Effector memory CD8-positive, alpha-beta T cell (primary cell): ENCODE results near the gene ETF1.

Experiments
- ATAC-seq: fragments of 150-1000 bp; cut with Tn5 transposase; replicated peaks from 2 replicates; pipeline ENCODE4 v1.10.0; 2021; ENCODE audit warnings: mild to moderate bottlenecking, moderate library complexity
- DNase-seq, 3 experiments: peaks; one replicate each; pipeline ENCODE4 v3.0.0; 2021
- H3K27ac Mint-ChIP-seq, 2 donors: one replicate each; pipeline ENCODE4 v1.8.0; 2022; ENCODE audit warnings: mild to moderate bottlenecking in 2 of 2, mixed read lengths in 2 of 2, moderate library complexity in 2 of 2
- H3K27me3 Mint-ChIP-seq, 2 donors: one replicate each; pipeline ENCODE4 v1.8.0; 2022; ENCODE audit warnings: mixed read lengths in 2 of 2
- H3K36me3 Mint-ChIP-seq: one replicate; pipeline ENCODE4 v1.8.0; 2022; ENCODE audit warnings: mild to moderate bottlenecking, moderate library complexity, mixed read lengths; ENCODE audit not compliant: insufficient read depth
- H3K4me1 Mint-ChIP-seq, 2 donors: one replicate each; pipeline ENCODE4 v1.8.0; 2022; ENCODE audit warnings: low read depth in 2 of 2, mixed read lengths in 2 of 2
- H3K4me3 Mint-ChIP-seq, 2 donors: one replicate each; pipeline ENCODE4 v1.8.0; 2022; ENCODE audit warnings: mild to moderate bottlenecking in 2 of 2, mixed read lengths in 2 of 2, moderate library complexity in 2 of 2
- H3K9me3 Mint-ChIP-seq, 2 donors: one replicate each; pipeline ENCODE4 v1.8.0; 2022; ENCODE audit warnings: mixed read lengths in 2 of 2

ETF1 gene

GRCh38 chr5:138552657-138553056 lies 9.6 kb upstream of the ETF1 start:
- no peaks in the 10 kb centered on the region for H3K27me3 Mint-ChIP-seq
- H3K9me3 Mint-ChIP-seq = no peaks in the 10 kb centered on the region
- ATAC-seq (no peak), DNase-seq (no peak)
- no peak overlapping the region for H3K4me3 Mint-ChIP-seq
- peak overlapping the region in 1 of 2 donors; percentile 25 for H3K27ac Mint-ChIP-seq
- peaks cover 22 to 43% of the 10 kb centered on the region in 2 donors for H3K4me1 Mint-ChIP-seq
- H3K36me3 Mint-ChIP-seq = peaks cover 55% of the 10 kb centered on the region

DNA sequence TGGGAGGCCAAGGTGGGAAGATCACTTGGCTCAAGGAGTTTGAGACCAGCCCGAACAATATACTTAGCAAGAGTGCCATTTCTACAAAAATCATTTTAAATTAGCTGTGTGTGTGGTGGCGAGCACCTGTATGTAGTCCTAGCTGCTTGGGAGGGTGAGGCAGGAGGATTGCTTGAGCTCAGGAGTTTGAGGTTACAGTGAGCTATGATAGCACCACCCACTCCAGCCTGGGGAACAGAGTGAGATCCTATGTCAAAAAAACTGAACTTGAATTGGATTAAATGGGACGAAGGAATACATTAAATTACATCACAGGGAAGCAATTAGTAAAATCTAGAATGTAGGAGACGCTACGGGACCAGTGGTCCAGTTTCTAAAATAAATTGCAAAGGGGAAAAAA lies 6.4 kb upstream of the ETF1 start:
- H3K27ac Mint-ChIP-seq = no peak overlapping the region

DNA sequence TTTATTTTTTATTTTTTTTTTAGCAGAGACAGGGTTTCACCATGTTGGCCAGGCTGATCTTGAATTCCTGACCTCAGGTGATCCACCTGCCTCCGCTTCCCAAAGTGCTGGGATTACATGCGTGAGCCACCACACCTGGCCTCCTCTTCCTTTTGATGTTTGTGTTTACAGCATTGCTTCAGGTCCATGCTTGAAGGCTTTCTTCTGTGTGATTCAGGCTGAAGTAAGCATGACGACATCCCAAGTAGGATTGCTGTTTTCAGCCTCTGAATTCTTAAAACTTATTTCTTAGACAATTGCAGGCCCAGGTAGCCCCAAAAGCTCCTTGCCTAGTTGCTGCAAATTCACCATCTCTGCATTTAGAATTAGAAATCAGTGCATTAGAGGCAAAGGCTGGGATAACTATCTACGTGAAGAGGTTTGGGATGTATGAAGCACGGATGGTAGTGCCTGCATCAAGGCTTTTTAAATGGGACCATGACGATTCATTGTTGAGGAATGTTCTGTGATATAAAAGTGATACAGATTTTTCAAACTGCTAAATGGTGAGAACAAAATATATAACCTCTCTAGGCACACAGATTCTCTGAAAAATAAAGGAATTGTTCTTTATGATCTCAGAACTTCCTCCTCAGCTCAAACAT lies 3.0 kb upstream of the ETF1 start:
- H3K4me3 Mint-ChIP-seq = peak overlapping the region in 1 of 2 donors; percentile 95
- no peaks in the 10 kb centered on the region for H3K9me3 Mint-ChIP-seq
- DNase-seq (no peak), ATAC-seq (no peak)
- peak overlapping the region in 1 of 2 donors; percentile 97 for H3K27ac Mint-ChIP-seq
- H3K4me1 Mint-ChIP-seq = peaks cover 47 to 60% of the 10 kb centered on the region in 2 donors
- peaks cover 39% of the 10 kb centered on the region for H3K36me3 Mint-ChIP-seq
- H3K27me3 Mint-ChIP-seq = no peaks in the 10 kb centered on the region

More for the DNA sequence above, 6.4 kb upstream of the ETF1 start:
- H3K36me3 Mint-ChIP-seq = peaks cover 32% of the 10 kb centered on the region
- H3K9me3 Mint-ChIP-seq = no peaks in the 10 kb centered on the region
- peaks cover 38 to 63% of the 10 kb centered on the region in 2 donors for H3K4me1 Mint-ChIP-seq
- no peak overlapping the region for H3K4me3 Mint-ChIP-seq
- H3K27me3 Mint-ChIP-seq = no peaks in the 10 kb centered on the region
- no peak for DNase-seq
- no peak for ATAC-seq

- H3K9me3 Mint-ChIP-seq = no peaks in the 10 kb centered on the region
- no peak for ATAC-seq
- peaks cover 34% of the 10 kb centered on the region for H3K36me3 Mint-ChIP-seq
- H3K4me3 Mint-ChIP-seq = peak overlapping the region; percentile 85 to 95
- peak overlapping the region; percentile 97 to 100 for H3K27ac Mint-ChIP-seq
- H3K27me3 Mint-ChIP-seq = no peaks in the 10 kb centered on the region
- peaks cover 47 to 69% of the 10 kb centered on the region in 2 donors for H3K4me1 Mint-ChIP-seq
- DNase-seq = no peak
These were observed 1.4 kb upstream of the ETF1 start for GRCh38 chr5:138544181-138545134.

GRCh38 chr5:138543730-138544104 lies 681 bp upstream of the ETF1 start:
- Mint-ChIP-seq H3K36me3 (peaks cover 34% of the 10 kb centered on the region), H3K27ac (peak overlapping the region; percentile 97 to 100), H3K4me3 (peak overlapping the region; percentile 85 to 95), H3K27me3 (no peaks in the 10 kb centered on the region), H3K4me1 (peaks cover 49 to 70% of the 10 kb centered on the region in 2 donors), H3K9me3 (no peaks in the 10 kb centered on the region)
- DNase-seq = no peak
- peak; percentile 55 for ATAC-seq

GRCh38 chr5:138542180-138542955 lies 668 bp downstream of the ETF1 start:
- peak overlapping the region; percentile 97 to 100 for H3K27ac Mint-ChIP-seq
- peak overlapping the region; percentile 85 to 95 for H3K4me3 Mint-ChIP-seq
- ATAC-seq (no peak), DNase-seq (no peak)
- peaks cover 40 to 57% of the 10 kb centered on the region in 2 donors for H3K4me1 Mint-ChIP-seq
- peaks cover 40% of the 10 kb centered on the region for H3K36me3 Mint-ChIP-seq
- H3K27me3 Mint-ChIP-seq = no peaks in the 10 kb centered on the region
- H3K9me3 Mint-ChIP-seq = no peaks in the 10 kb centered on the region

DNA sequence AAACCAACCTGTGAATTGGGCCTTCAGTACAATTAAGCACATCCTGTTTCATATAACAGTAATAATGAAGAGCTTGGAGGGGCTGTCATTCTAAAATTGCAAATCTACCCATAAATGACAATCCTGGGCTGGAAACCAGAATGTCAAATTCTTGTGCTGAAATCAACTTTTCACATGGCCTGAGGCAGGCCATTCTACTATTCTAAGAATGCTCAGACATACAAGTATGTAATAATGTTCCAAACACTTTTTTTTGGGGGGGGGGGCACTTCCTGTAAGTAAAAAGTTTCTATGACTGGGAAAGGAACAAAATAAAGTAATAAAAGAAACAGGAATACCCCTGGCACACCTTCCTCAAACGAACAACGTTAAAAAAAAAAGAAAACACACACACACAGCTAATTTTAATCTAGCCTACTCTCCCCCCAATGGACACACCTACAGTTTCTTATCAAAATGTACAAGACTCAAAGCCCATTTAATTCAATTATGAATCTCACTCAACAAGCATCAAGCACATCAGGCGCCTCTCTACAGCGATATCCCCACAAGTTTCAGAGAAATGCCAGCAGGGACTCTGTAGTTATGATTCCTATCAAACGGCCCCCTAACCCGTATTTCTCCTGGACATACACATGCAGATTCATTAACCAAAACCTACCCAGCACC lies 1.4 kb downstream of the ETF1 start:
- H3K4me3 Mint-ChIP-seq = peak overlapping the region; percentile 85 to 95

DNA sequence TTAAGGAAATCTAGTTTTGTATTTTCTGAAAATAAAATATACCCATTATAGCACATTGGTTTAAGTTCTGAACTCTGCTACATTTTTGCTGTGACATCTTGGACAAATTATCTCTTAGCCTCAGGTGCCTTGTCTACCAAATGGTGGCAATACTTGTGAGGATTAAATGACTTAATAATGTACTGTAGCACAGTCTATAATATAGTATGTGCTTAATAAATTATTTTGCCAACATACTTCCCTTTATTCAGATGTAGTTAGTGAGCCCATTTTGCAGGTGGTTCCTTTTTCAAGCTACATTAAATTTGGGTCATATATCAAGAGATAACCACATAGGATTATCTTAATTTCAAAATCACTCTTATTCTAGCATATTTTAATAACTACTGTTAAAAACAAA lies 3.2 kb downstream of the ETF1 start:
- peaks cover 43% of the 10 kb centered on the region for H3K36me3 Mint-ChIP-seq
- H3K4me1 Mint-ChIP-seq = peaks cover 40 to 59% of the 10 kb centered on the region in 2 donors
- H3K27ac Mint-ChIP-seq = peak overlapping the region in 1 of 2 donors; percentile 6
- H3K9me3 Mint-ChIP-seq = no peaks in the 10 kb centered on the region
- ATAC-seq (no peak), DNase-seq (no peak)
- no peaks in the 10 kb centered on the region for H3K27me3 Mint-ChIP-seq
- no peak overlapping the region for H3K4me3 Mint-ChIP-seq

More for the DNA sequence above, 1.4 kb downstream of the ETF1 start:
- H3K27me3 Mint-ChIP-seq = no peaks in the 10 kb centered on the region
- peaks cover 46 to 57% of the 10 kb centered on the region in 2 donors for H3K4me1 Mint-ChIP-seq
- DNase-seq = no peak
- peaks cover 40% of the 10 kb centered on the region for H3K36me3 Mint-ChIP-seq
- no peaks in the 10 kb centered on the region for H3K9me3 Mint-ChIP-seq
- H3K27ac Mint-ChIP-seq = peak overlapping the region; percentile 97 to 100
- ATAC-seq = no peak

DNA sequence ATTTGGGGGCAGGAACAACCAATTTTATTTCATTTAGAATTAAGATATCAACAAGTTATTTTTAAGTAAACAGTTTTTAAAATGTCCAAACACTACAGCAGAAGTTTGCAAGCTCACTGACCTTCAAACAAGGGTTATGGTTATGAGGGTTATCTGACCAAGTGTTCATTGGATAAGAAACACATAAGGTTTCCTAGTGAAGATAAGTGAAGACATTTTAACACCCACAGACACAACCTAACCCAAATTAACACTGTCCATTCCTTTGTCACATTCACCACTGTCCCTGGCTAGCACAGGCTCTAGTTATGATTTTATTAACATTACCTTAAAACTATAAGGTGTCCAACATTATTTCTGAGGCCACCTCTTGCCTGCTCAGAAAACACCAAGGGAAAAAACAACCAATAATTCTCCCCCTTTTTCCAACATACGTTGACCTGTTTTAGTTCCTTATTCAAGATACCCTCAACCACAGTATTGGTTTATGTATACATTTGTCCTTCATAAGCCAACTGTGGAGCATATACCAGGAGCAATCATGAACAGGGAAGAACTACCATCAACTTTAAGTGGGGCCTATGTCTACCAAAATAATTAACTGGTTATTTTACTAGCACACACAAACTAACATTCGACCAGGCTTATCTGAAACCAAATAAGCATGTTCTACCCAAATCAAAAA lies 4.0 kb downstream of the ETF1 start:
- DNase-seq (no peak), ATAC-seq (no peak)
- H3K4me1 Mint-ChIP-seq = peaks cover 34 to 59% of the 10 kb centered on the region in 2 donors
- H3K36me3 Mint-ChIP-seq = peaks cover 46% of the 10 kb centered on the region
- no peaks in the 10 kb centered on the region for H3K9me3 Mint-ChIP-seq
- peak overlapping the region in 1 of 2 donors; percentile 6 for H3K27ac Mint-ChIP-seq
- H3K27me3 Mint-ChIP-seq = no peaks in the 10 kb centered on the region
- no peak overlapping the region for H3K4me3 Mint-ChIP-seq

- ATAC-seq (peak; percentile 83), DNase-seq (peak in 2 of 3 experiments; percentile 11 to 14)
- peaks cover 33% of the 10 kb centered on the region for H3K36me3 Mint-ChIP-seq
- peaks cover 34 to 61% of the 10 kb centered on the region in 2 donors for H3K4me1 Mint-ChIP-seq
- H3K9me3 Mint-ChIP-seq = no peaks in the 10 kb centered on the region
- H3K4me3 Mint-ChIP-seq = no peak overlapping the region
- H3K27me3 Mint-ChIP-seq = no peaks in the 10 kb centered on the region
- H3K27ac Mint-ChIP-seq = peak overlapping the region in 1 of 2 donors; percentile 10
These were observed 6.2 kb downstream of the ETF1 start for GRCh38 chr5:138536665-138537315.

GRCh38 chr5:138536215-138536614 lies 6.8 kb downstream of the ETF1 start:
- H3K4me1 Mint-ChIP-seq = peaks cover 32 to 60% of the 10 kb centered on the region in 2 donors
- H3K27ac Mint-ChIP-seq = peak overlapping the region in 1 of 2 donors; percentile 71
- DNase-seq (no peak), ATAC-seq (peak; percentile 14)
- no peak overlapping the region for H3K4me3 Mint-ChIP-seq
- H3K9me3 Mint-ChIP-seq = no peaks in the 10 kb centered on the region
- H3K36me3 Mint-ChIP-seq = peaks cover 31% of the 10 kb centered on the region
- no peaks in the 10 kb centered on the region for H3K27me3 Mint-ChIP-seq
